Calu3 (cell line): ENCODE measurements around the gene CRLF1. TPM values are rescaled to one million over a fixed set of nuclear protein-coding genes. Genes with fewer than 3 reads are reported as not detected.

Experiments used
- BruUV-seq: library from RNA; stranded (reverse); fragments of 400-500 nt; replicated peaks from 2 replicates; lab custom pipeline; 2021; lab: Mats Ljungman, UMichigan
- CTCF ChIA-PET: fragments of 300-600 bp; sonication (Branson Sonifier 250); formaldehyde crosslinking; loops from one replicate; lab custom pipeline; 2022; ENCODE audit warnings: antibody characterized with exemption; lab: Charles Lee
- DNase-seq: peaks from one replicate; pipeline ENCODE4 v3.0.0; 2022
- H3K27ac Mint-ChIP-seq: one replicate; pipeline ENCODE4 v1.8.0; 2022; ENCODE audit warnings: mixed read lengths; ENCODE audit not compliant: unreplicated experiment
- H3K27me3 Mint-ChIP-seq: one replicate; pipeline ENCODE4 v1.8.0; 2022; ENCODE audit warnings: mixed read lengths; ENCODE audit not compliant: unreplicated experiment
- H3K36me3 Mint-ChIP-seq: one replicate; pipeline ENCODE4 v1.8.0; 2022; ENCODE audit warnings: mild to moderate bottlenecking, moderate library complexity, mixed read lengths; ENCODE audit not compliant: insufficient read depth, unreplicated experiment
- H3K4me1 Mint-ChIP-seq: one replicate; pipeline ENCODE4 v1.8.0; 2022; ENCODE audit warnings: mild to moderate bottlenecking, low read depth, mixed read lengths; ENCODE audit not compliant: unreplicated experiment
- H3K4me3 Mint-ChIP-seq: one replicate; pipeline ENCODE4 v1.8.0; 2022; ENCODE audit warnings: mild to moderate bottlenecking, low read depth, moderate library complexity, mixed read lengths; ENCODE audit not compliant: unreplicated experiment
- H3K9me3 Mint-ChIP-seq: one replicate; pipeline ENCODE4 v1.8.0; 2022; ENCODE audit warnings: low read depth, mixed read lengths; ENCODE audit not compliant: unreplicated experiment
- intact Hi-C: fragments of 100-400 bp; cut with micrococcal nuclease; formaldehyde crosslinking; loops from one replicate; pipeline ENCODE4 v1.10.0; 2022; ENCODE audit not compliant: unreplicated experiment
- total RNA-seq: library from RNA; stranded (reverse); gene quantifications from 2 replicates; pipeline ENCODE4 v1.2.3, GENCODE V29; 2022
- TF ChIP-seq, protein P1 (sequence below): fragments of 200-600 bp; IDR thresholded peaks from one replicate; pipeline ENCODE4 v1.8.0; 2022; ENCODE audit warnings: antibody characterized with exemption; ENCODE audit not compliant: unreplicated experiment

The CRLF1 gene
- total RNA-seq, 1 experiment from 2014 or later, result not detected

DNA sequence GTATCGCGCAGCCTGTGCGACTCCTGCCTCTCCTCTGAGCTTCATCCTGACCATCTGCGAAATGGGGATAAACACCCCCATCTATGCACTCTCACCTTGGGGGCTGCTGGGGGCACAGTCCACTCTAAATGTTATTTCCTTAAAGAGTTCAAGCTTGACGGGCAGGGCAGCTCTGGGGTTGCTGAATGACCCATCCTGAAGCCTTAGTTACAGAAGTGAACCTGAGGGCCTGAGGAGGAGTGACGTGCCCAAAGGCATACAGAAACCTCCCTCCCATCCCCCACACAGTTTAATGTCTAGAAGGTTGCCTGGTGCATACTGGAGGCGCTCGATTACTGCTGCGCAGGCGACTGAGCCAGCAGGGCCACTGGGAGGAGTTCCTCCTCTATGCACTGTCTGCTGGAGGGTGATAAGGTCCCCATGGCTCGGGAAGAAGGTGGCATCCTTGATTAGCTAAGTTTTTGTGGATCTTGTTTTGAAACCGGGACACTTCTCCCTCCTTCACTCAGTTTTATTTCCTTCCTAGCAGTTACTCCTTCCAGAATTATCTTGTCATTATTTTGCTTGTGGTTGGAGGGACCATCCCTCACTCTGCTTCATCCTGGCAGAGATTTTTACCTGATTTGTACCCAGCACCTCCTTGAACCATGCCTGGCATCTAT, 62.7 kb downstream of the CRLF1 start:
- Mint-ChIP-seq H3K27ac (peak overlapping the region; percentile 15), H3K27me3 (no peaks in the 10 kb centered on the region), H3K9me3 (no peaks in the 10 kb centered on the region), H3K4me3 (peak overlapping the region; percentile 83), H3K36me3 (peaks cover 27% of the 10 kb centered on the region), H3K4me1 (no peaks in the 10 kb centered on the region)
- peak; percentile 24 for DNase-seq
- no TSS peak for BruUV-seq
- intact Hi-C loops, result no loop called here
- CTCF ChIA-PET, result interaction anchor here (0.5 to 0.6 kb wide), 2 partner anchors 329 to 868 kb away, joined by 3 read pairs; no protein-coding TSS in a partner anchor
- TF ChIP-seq, protein P1, sequence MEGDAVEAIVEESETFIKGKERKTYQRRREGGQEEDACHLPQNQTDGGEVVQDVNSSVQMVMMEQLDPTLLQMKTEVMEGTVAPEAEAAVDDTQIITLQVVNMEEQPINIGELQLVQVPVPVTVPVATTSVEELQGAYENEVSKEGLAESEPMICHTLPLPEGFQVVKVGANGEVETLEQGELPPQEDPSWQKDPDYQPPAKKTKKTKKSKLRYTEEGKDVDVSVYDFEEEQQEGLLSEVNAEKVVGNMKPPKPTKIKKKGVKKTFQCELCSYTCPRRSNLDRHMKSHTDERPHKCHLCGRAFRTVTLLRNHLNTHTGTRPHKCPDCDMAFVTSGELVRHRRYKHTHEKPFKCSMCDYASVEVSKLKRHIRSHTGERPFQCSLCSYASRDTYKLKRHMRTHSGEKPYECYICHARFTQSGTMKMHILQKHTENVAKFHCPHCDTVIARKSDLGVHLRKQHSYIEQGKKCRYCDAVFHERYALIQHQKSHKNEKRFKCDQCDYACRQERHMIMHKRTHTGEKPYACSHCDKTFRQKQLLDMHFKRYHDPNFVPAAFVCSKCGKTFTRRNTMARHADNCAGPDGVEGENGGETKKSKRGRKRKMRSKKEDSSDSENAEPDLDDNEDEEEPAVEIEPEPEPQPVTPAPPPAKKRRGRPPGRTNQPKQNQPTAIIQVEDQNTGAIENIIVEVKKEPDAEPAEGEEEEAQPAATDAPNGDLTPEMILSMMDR, result no peak

Other genes with a start within 250 kb of the CRLF1 start
- 56.6 and 80.3 TPM in 2 replicates for gene GDF15, start 220.6 kb downstream of the CRLF1 start, total RNA-seq
- not detected in 2 replicates for gene LRRC25, start 209.2 kb downstream of the CRLF1 start, total RNA-seq
- 38.8 and 51.5 TPM in 2 replicates for gene SSBP4, start 187.4 kb downstream of the CRLF1 start, total RNA-seq
- 94.9 and 114 TPM in 2 replicates for gene ISYNA1, start 168.7 kb downstream of the CRLF1 start, total RNA-seq
- 11.0 and 12.5 TPM in 2 replicates for gene ELL, start 84.7 kb downstream of the CRLF1 start, total RNA-seq
- gene FKBP8, start 63.2 kb downstream of the CRLF1 start, total RNA-seq, result 123 and 126 TPM in 2 replicates
- 61.0 and 61.5 TPM in 2 replicates for gene KXD1, start 48.9 kb downstream of the CRLF1 start, total RNA-seq
- 620 and 627 TPM in 2 replicates for gene UBA52, start 34.9 kb downstream of the CRLF1 start, total RNA-seq
- gene REX1BD, start 18.0 kb downstream of the CRLF1 start, total RNA-seq, result 39.9 and 40.1 TPM in 2 replicates
- 0.71 TPM in 1 of 2 replicates, not detected in the other for gene TMEM59L, start 6.1 kb upstream of the CRLF1 start, total RNA-seq
- gene KLHL26, start 30.2 kb upstream of the CRLF1 start, total RNA-seq, result 7.2 and 7.5 TPM in 2 replicates
- 8.5 and 9.4 TPM in 2 replicates for gene CRTC1, start 76.9 kb upstream of the CRLF1 start, total RNA-seq
- gene COMP, start 184.5 kb upstream of the CRLF1 start, total RNA-seq, result 0.12 TPM in 1 of 2 replicates, not detected in the other
- gene UPF1, start 225.2 kb upstream of the CRLF1 start, total RNA-seq, result 57.1 and 62.0 TPM in 2 replicates